Spinal cord (tissue), 10 donors: ENCODE results near the gene TMEM179. TPM values are rescaled to one million over a fixed set of nuclear protein-coding genes. Genes with fewer than 3 reads are reported as not detected.
"Not testable (repeated sequence)": the region's sequence is repeated elsewhere in the genome, so short reads cannot be mapped to it uniquely, and the experiment has no call there.

ENCODE experiments used
- DNase-seq, 6 donors: peaks; one replicate each; pipeline versions ENCODE4 v3.0.0 to v3.0.0-alpha.2; 2013 to 2015; ENCODE audit warnings: low spot score in 6 of 6, low read depth in 4 of 6
- H3K27ac ChIP-seq: one replicate; pipeline ENCODE4 v1.5.1; 2013; ENCODE audit warnings: low read depth, low read length, control low read depth
- H3K27me3 ChIP-seq: one replicate; pipeline ENCODE4 v1.6.1; 2013; ENCODE audit warnings: low read length; ENCODE audit not compliant: control insufficient read depth, insufficient read depth
- H3K36me3 ChIP-seq: one replicate; pipeline ENCODE4 v1.6.1; 2013; ENCODE audit warnings: low read length; ENCODE audit not compliant: control insufficient read depth, insufficient read depth
- H3K4me1 ChIP-seq: one replicate; pipeline ENCODE4 v1.6.1; 2013; ENCODE audit warnings: low read length; ENCODE audit not compliant: control insufficient read depth, insufficient read depth
- H3K4me3 ChIP-seq: one replicate; pipeline ENCODE4 v1.5.1; 2013; ENCODE audit warnings: low read depth, low read length, control low read depth
- H3K9me3 ChIP-seq: one replicate; pipeline ENCODE4 v1.6.1; 2013; ENCODE audit warnings: low read length; ENCODE audit not compliant: control insufficient read depth, insufficient read depth
- WGBS: methylation state at CpG from one replicate; pipeline ENCODE4 v1.1.5; 2013; ENCODE audit warnings: missing lambda C conversion rate; ENCODE audit not compliant: insufficient coverage; 5-methylcytosine and 5-hydroxymethylcytosine counted together
- polyA plus RNA-seq, 2 donors: library from polyadenylated mRNA; unstranded; fragments of 120-200 nt; gene quantifications; one replicate each; pipeline ENCODE4 v1.2.1, GENCODE V29; 2013; ENCODE audit not compliant: insufficient read length in 2 of 2
- total RNA-seq, 2 donors: library from RNA; depleted of rRNA in 1 of 2; stranded (reverse); fragments of 120-200 nt in 1 of 2; fragments of >200 nt in 1 of 2; gene quantifications; one replicate each; pipeline versions ENCODE4 v1.2.3 to v1.2.4, GENCODE V29; 2013 to 2014
- donor health status: healthy.

The TMEM179 gene
- total and polyA plus RNA-seq, 4 donors: 9.4 to 65.5 (median 39.0) TPM

DNA sequence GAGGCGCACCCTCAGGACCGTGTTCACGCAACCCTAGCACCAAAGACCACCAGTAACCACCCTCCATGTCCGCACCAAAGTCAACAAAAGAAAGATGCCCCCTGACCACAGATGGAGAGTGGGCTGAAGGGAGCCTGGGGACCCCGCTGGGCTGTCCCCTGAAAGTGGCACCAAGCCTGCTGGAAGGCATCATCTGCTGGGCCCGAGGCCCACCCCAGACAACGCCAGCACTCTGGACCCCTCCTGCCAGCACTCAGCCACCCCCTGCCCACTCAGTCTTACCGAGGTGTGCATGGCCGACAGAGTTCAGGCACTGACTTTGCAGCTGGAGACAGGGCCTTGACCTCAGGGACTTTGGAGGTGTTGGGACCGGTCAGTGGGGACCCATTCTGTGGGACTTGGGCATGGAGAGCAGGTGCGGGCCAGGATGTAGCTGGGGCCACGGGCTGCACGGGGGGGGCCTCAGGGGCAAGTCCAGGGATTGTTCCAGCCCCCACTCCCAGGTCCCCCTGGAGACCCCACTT is 34.4 kb upstream of the TMEM179 start:
- Histone ChIP-seq H3K27ac (no peak overlapping the region), H3K4me3 (no peak overlapping the region), H3K4me1 (peaks cover 17% of the 10 kb centered on the region), H3K36me3 (no peaks in the 10 kb centered on the region), H3K27me3 (peaks cover 6% of the 10 kb centered on the region), H3K9me3 (no peaks in the 10 kb centered on the region)
- 78% methylated on average over 8 of the region's 13 CpGs for WGBS
- no peak for DNase-seq

DNA sequence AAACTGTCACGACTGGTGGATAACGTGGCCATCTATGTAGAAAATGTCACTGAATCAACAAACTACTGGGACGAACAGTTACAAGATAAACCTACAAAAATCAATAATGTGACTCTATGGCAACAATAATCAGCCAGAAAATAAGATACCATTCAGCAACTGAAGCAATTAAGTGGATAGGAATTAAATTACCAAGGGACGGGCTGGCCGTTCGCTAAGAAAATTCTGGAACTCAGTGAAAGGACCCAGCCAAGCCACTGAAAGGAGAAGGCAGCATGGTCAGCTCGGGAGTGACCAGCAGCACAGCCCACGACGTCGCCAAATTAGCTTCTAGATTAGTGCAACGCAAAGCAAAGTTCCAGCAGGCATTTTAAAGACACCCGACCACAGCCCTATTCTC is 33.6 kb upstream of the TMEM179 start:
- Histone ChIP-seq H3K27me3 (peaks cover 6% of the 10 kb centered on the region), H3K36me3 (no peaks in the 10 kb centered on the region), H3K4me3 (no peak overlapping the region), H3K9me3 (no peaks in the 10 kb centered on the region), H3K4me1 (peaks cover 24% of the 10 kb centered on the region), H3K27ac (no peak overlapping the region)
- 30% methylated on average over 6 of the region's 12 CpGs for WGBS
- peak in 1 of 6 donors; percentile 14 for DNase-seq

DNA sequence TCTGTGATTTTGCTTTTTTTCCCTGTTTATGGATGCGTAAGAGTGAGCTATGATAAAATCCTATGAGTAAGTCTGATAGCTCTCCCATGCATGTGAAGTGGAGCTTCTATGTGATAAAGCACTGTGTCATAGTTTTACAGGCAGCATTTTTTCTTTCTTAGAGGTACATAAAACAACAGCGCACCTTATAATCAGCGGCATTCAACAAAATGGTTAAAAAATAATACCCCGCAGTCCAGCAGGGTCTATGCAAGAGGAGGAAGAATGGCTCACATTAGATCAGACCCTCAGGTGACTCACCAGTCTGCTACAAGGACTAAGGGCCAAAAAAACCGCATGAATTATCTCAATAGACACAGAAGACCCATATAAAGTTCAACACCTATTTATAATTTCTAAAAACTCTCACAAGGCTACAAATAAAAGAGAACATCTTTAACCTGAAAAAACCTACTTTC is 33.0 kb upstream of the TMEM179 start:
- WGBS: 83% methylated on average over 1 of the region's 5 CpGs
- Histone ChIP-seq H3K4me1 (peaks cover 30% of the 10 kb centered on the region), H3K27ac (no peak overlapping the region), H3K4me3 (no peak overlapping the region), H3K27me3 (peaks cover 6% of the 10 kb centered on the region), H3K9me3 (no peaks in the 10 kb centered on the region), H3K36me3 (no peaks in the 10 kb centered on the region)
- DNase-seq: no peak

DNA sequence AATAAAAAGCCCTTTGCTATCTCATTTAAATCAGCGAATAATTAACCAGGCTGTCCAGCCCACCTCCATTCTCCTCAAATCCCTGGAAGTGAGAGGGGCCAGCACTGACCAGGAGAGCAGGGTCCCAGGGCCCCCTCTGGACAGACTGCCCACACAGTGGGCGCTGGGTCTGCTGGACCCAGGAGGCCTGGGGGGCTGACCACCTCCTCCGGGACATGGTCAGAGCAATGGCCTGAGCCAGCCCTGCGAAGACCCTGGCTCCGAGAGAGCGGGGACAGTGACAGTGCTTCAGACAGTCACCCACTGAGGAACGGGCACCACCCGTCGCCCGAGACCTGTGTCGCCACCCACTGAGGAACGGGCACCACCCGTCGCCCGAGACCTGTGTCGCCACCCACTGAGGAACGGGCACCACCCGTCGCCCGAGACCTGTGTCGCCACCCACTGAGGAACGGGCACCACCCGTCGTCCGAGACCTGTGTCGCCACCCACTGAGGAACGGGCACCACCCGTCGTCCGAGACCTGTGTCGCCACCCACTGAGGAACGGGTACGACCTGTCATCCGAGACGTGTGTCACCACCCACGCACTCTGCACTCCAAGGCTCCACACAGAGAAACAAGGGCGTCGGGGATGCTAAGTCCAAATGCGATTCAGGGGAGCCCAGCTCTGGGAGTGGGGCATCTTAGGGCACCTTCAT is 32.4 kb upstream of the TMEM179 start:
- not testable (repeated sequence) for H3K27me3 ChIP-seq, DNase-seq, H3K4me3 ChIP-seq, H3K27ac ChIP-seq, H3K36me3 ChIP-seq, H3K9me3 ChIP-seq
- 88% methylated on average over 27 of the region's 39 CpGs for WGBS
- peaks cover 30% of the 10 kb centered on the region for H3K4me1 ChIP-seq

DNA sequence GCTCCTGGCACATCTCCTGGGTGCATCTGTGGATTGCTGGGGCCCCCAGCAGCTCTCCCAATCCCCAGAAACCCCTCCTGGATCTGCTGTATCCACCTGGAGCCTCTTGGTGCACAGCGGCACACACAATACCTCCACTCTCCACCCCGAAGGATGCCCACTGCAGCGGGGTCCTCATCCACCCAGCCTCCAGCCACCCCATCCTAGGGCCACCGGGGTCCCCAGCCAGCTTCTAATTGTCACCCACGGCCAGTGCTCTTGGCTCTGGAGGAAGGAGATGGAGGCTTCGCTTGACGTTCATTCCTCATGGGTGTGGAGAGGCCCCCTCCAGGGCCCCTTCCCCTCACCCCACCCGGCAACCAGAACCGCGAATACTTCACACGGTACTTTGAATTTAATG is 31.6 kb upstream of the TMEM179 start:
- H3K27me3 ChIP-seq: peaks cover 6% of the 10 kb centered on the region
- H3K36me3 ChIP-seq: no peaks in the 10 kb centered on the region
- no peaks in the 10 kb centered on the region for H3K9me3 ChIP-seq
- WGBS: 83% methylated on average over 1 of the region's 11 CpGs
- peaks cover 30% of the 10 kb centered on the region for H3K4me1 ChIP-seq
- H3K27ac ChIP-seq: no peak overlapping the region
- no peak overlapping the region for H3K4me3 ChIP-seq
- DNase-seq: no peak

DNA sequence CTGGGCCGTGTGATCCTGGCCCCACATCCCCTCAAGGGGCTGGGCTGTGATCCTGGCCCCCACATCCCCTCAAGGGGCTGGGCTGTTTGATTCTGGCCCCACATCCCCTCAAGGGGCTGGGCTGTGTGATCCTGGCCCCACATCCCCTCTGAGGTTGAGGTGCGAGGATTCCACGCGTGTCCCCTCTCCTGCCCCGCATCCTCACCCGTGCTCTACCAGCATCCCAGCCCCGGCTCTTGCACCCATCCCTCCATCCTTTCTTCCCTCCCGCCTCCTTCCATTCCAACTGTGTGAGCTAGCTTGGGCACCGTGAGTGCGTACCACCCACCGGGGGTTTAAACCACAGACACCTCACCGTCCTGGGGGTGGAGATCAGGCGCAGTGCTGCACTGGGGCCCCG is 31.1 kb upstream of the TMEM179 start:
- no peak for DNase-seq
- peaks cover 6% of the 10 kb centered on the region for H3K27me3 ChIP-seq
- H3K36me3 ChIP-seq: no peaks in the 10 kb centered on the region
- WGBS: 84% methylated on average over 14 of the region's 14 CpGs
- no peak overlapping the region for H3K4me3 ChIP-seq
- peaks cover 30% of the 10 kb centered on the region for H3K4me1 ChIP-seq
- no peak overlapping the region for H3K27ac ChIP-seq
- no peaks in the 10 kb centered on the region for H3K9me3 ChIP-seq

DNA sequence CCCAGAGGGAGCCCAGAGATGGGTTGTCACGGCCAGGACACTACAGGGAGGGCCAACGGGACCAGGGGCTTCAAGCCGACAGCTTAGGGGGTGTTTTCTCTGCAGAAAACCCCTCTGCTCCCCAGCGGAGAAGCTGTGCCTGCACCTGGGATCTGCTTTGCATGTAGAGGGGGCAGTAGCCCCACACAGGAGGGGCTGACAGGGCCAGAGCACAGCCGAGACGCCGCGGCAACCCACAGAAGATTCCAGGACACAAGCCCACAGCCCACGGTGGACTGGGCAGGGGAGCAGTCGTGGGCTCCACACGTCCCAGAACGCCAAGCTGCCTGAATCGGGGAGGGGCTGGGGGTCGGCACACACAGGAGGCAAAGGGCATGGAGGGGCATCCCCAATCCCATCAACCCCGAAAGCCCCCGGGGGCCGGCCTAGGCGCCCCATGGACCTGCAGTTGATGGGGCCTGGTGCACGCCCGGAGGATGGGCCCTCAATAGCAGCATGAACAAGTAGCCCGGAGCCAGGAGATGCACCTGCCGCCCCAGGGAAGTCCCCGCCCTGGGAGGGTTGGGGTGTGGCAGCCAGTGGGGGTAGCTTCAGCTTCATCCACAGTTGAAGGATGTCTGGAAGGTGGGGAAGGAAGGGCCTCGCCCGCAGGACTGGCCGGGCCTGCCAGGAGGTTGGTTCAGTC is 30.5 kb upstream of the TMEM179 start:
- DNase-seq: no peak
- Histone ChIP-seq H3K4me1 (peaks cover 26% of the 10 kb centered on the region), H3K27me3 (peaks cover 6% of the 10 kb centered on the region), H3K4me3 (no peak overlapping the region), H3K36me3 (no peaks in the 10 kb centered on the region), H3K9me3 (no peaks in the 10 kb centered on the region), H3K27ac (no peak overlapping the region)
- 84% methylated on average over 25 of the region's 26 CpGs for WGBS

DNA sequence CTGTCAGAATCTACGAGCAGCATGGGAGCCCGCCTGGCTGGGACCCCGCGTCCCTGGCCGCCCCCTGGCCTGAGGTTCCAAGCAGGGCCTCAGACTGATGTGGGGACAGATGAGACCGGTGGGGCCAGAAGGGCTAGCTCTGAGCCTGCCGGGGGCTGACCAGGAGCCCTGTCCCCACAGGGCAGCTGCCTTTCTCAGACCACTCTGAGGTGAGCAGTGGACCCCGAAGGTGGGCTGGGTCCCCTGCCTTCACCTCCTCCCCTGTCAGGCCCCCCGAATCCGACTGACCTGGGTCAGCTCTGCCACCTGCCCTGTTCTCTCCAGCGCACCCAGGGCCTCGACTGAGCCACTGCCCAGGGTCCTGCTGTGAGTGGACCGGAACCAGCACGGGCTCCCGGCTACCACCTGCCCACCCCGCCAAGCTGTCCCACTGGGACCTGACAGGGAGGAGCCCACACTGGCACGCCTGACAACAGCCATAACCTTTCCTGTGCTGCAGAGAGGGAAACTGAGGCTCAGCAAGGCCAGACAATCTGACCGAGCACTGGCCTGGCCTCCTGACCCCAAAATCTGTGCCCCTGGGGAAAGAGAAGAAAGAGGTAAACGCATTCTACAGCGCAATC is 29.7 kb upstream of the TMEM179 start:
- H3K9me3 ChIP-seq: peaks cover 1% of the 10 kb centered on the region
- H3K27me3 ChIP-seq: peaks cover 6% of the 10 kb centered on the region
- no peaks in the 10 kb centered on the region for H3K36me3 ChIP-seq
- H3K4me3 ChIP-seq: no peak overlapping the region
- H3K27ac ChIP-seq: no peak overlapping the region
- DNase-seq: no peak
- peaks cover 21% of the 10 kb centered on the region for H3K4me1 ChIP-seq
- 81% methylated on average over 20 of the region's 20 CpGs for WGBS

DNA sequence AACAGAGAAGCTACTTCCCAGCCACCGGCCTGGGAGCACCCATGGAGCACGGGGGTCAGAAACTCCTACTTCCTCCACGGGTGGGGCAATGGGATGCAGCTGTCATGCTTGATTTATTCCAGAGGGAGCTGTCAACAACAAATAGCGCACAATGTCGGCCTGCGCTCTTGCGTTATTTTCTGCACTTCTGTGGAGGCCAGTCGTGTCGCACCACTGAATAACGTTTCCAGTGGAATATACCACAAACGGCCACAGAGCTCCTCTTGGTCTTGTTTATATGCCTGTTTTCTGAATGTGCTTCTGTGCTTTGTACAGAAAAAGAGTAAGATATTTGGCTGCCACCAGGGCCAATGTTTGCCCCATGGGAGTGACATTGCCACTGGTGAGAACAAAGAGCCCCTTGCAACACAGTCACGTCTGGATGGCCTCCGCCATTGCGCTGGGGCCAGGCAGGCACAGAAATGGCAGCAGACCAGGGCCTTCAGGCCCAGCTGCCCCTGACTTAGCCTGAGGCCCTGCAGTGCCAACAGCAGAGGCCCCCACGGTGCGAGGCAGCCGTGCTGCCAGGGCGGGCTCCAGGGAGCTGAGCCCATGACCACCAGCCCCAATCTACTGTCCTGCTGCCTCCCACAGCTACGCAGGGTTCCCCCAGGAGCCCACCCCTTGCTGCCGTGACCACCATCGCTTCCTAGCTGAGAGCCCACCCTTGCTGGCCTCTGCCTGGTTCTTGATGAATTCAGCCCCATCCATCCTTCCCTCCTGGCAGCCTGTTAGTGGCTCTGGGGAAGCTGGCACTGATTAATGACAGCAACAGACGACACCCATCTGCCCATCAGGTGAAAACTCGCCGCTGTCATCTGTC is 28.9 kb upstream of the TMEM179 start:
- Histone ChIP-seq H3K9me3 (peaks cover 4% of the 10 kb centered on the region), H3K27me3 (no peaks in the 10 kb centered on the region), H3K36me3 (no peaks in the 10 kb centered on the region), H3K4me1 (peaks cover 18% of the 10 kb centered on the region), H3K4me3 (no peak overlapping the region), H3K27ac (peak overlapping the region; percentile 29)
- peak in 2 of 6 donors; percentile 34 to 82 for DNase-seq
- 53% methylated on average over 22 of the region's 24 CpGs for WGBS
